ENCODE results near the gene ODAD3. TPM values are rescaled to one million over a fixed set of nuclear protein-coding genes. Genes with fewer than 3 reads are reported as not detected.
"Not testable (repeated sequence)": the region's sequence is repeated elsewhere in the genome, so short reads cannot be mapped to it uniquely, and the experiment has no call there.

Gene ODAD3
- total RNA-seq, 1 donor from 2014 or later: 0.29 TPM

GRCh38 chr19:11473725-11474124 is 38.8 kb upstream of the ODAD3 start:
- DNase-seq (ENCODE audit: low read depth): no peak
- Histone ChIP-seq H3K27me3 (ENCODE audit: control insufficient read depth, insufficient read depth, low read length) (peaks cover 12% of the 10 kb centered on the region), H3K36me3 (ENCODE audit: control insufficient read depth, insufficient read depth, low read length) (no peaks in the 10 kb centered on the region), H3K4me3 (ENCODE audit: low read depth, low read length) (no peak overlapping the region)
- TF ChIP-seq CTCF (IDR thresholded peaks at IDR 0.05; ENCODE audit: insufficient read depth, low read length, poor library complexity, severe bottlenecking): no peak

GRCh38 chr19:11468266-11468845 is 33.4 kb upstream of the ODAD3 start:
- H3K4me3 ChIP-seq (ENCODE audit: low read depth, low read length); DNase-seq (ENCODE audit: low read depth); H3K27me3 ChIP-seq (ENCODE audit: control insufficient read depth, insufficient read depth, low read length); H3K36me3 ChIP-seq (ENCODE audit: control insufficient read depth, insufficient read depth, low read length): not testable (repeated sequence)

GRCh38 chr19:11465600-11465999 is 30.7 kb upstream of the ODAD3 start:
- Histone ChIP-seq H3K4me3 (ENCODE audit: low read depth, low read length) (no peak overlapping the region), H3K36me3 (ENCODE audit: control insufficient read depth, insufficient read depth, low read length) (no peaks in the 10 kb centered on the region), H3K27me3 (ENCODE audit: control insufficient read depth, insufficient read depth, low read length) (no peaks in the 10 kb centered on the region)
- no peak for TF ChIP-seq CTCF (IDR thresholded peaks at IDR 0.05; ENCODE audit: insufficient read depth, low read length, poor library complexity, severe bottlenecking)
- no peak for DNase-seq (ENCODE audit: low read depth)

- no peaks in the 10 kb centered on the region for H3K27me3 ChIP-seq (ENCODE audit: control insufficient read depth, insufficient read depth, low read length)
- TF ChIP-seq CTCF (IDR thresholded peaks at IDR 0.05; ENCODE audit: insufficient read depth, low read length, poor library complexity, severe bottlenecking): no peak
- no peak overlapping the region for H3K4me3 ChIP-seq (ENCODE audit: low read depth, low read length)
- DNase-seq (ENCODE audit: low read depth): no peak
- H3K36me3 ChIP-seq (ENCODE audit: control insufficient read depth, insufficient read depth, low read length): no peaks in the 10 kb centered on the region
Observed at GRCh38 chr19:11464333-11465265, 29.7 kb upstream of the ODAD3 start.

GRCh38 chr19:11463391-11463790 is 28.5 kb upstream of the ODAD3 start:
- Histone ChIP-seq H3K36me3 (ENCODE audit: control insufficient read depth, insufficient read depth, low read length) (no peaks in the 10 kb centered on the region), H3K27me3 (ENCODE audit: control insufficient read depth, insufficient read depth, low read length) (no peaks in the 10 kb centered on the region), H3K4me3 (ENCODE audit: low read depth, low read length) (no peak overlapping the region)
- TF ChIP-seq CTCF (IDR thresholded peaks at IDR 0.05; ENCODE audit: insufficient read depth, low read length, poor library complexity, severe bottlenecking): no peak
- no peak for DNase-seq (ENCODE audit: low read depth)

- Histone ChIP-seq H3K36me3 (ENCODE audit: control insufficient read depth, insufficient read depth, low read length) (no peaks in the 10 kb centered on the region), H3K4me3 (ENCODE audit: low read depth, low read length) (no peak overlapping the region), H3K27me3 (ENCODE audit: control insufficient read depth, insufficient read depth, low read length) (no peaks in the 10 kb centered on the region)
- no peak for TF ChIP-seq CTCF (IDR thresholded peaks at IDR 0.05; ENCODE audit: insufficient read depth, low read length, poor library complexity, severe bottlenecking)
- no peak for DNase-seq (ENCODE audit: low read depth)
Observed at GRCh38 chr19:11461453-11461852, 26.5 kb upstream of the ODAD3 start.

All from kidney epithelial cell (primary cell).